Spinal cord (tissue), 10 donors: Measurements from ENCODE around the gene NAE1. TPM values are rescaled to one million over a fixed set of nuclear protein-coding genes. Genes with fewer than 3 reads are reported as not detected.

Experiments used
- DNase-seq, 6 donors: peaks; one replicate each; pipeline versions ENCODE4 v3.0.0 to v3.0.0-alpha.2; 2013 to 2015; ENCODE audit warnings: low spot score in 6 of 6, low read depth in 4 of 6
- H3K27ac ChIP-seq: one replicate; pipeline ENCODE4 v1.5.1; 2013; ENCODE audit warnings: low read depth, low read length, control low read depth
- H3K27me3 ChIP-seq: one replicate; pipeline ENCODE4 v1.6.1; 2013; ENCODE audit warnings: low read length; ENCODE audit not compliant: control insufficient read depth, insufficient read depth
- H3K36me3 ChIP-seq: one replicate; pipeline ENCODE4 v1.6.1; 2013; ENCODE audit warnings: low read length; ENCODE audit not compliant: control insufficient read depth, insufficient read depth
- H3K4me1 ChIP-seq: one replicate; pipeline ENCODE4 v1.6.1; 2013; ENCODE audit warnings: low read length; ENCODE audit not compliant: control insufficient read depth, insufficient read depth
- H3K4me3 ChIP-seq: one replicate; pipeline ENCODE4 v1.5.1; 2013; ENCODE audit warnings: low read depth, low read length, control low read depth
- H3K9me3 ChIP-seq: one replicate; pipeline ENCODE4 v1.6.1; 2013; ENCODE audit warnings: low read length; ENCODE audit not compliant: control insufficient read depth, insufficient read depth
- WGBS: methylation state at CpG from one replicate; pipeline ENCODE4 v1.1.5; 2013; ENCODE audit warnings: missing lambda C conversion rate; ENCODE audit not compliant: insufficient coverage; 5-methylcytosine and 5-hydroxymethylcytosine counted together
- polyA plus RNA-seq, 2 donors: library from polyadenylated mRNA; unstranded; fragments of 120-200 nt; gene quantifications; one replicate each; pipeline ENCODE4 v1.2.1, GENCODE V29; 2013; ENCODE audit not compliant: insufficient read length in 2 of 2
- total RNA-seq, 2 donors: library from RNA; depleted of rRNA in 1 of 2; stranded (reverse); fragments of 120-200 nt in 1 of 2; fragments of >200 nt in 1 of 2; gene quantifications; one replicate each; pipeline versions ENCODE4 v1.2.3 to v1.2.4, GENCODE V29; 2013 to 2014
- donor health status: healthy.

Gene NAE1
- total and polyA plus RNA-seq, 4 donors = 79.4 to 93.5 (median 89.1) TPM

DNA sequence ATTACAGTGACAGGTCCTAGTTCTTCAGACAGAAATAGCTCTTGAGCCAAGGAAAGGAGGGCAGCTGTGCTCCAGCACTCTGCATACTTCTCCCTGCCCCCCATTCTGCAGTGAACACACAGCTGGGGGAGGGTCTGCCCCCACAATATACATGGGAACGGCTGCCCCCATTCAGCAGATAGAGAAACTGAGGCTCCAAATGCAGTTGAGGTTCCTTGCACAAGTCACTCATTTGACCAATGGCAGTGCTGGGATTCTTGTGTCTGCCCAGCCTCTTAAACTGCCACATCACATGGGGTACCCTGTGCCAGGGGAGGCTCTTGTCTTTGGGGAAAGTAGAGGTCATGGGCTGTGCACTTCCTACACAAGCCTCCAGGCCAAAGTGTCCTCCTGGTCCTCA, 38.6 kb upstream of the NAE1 start:
- H3K27ac ChIP-seq = no peak overlapping the region
- 100% methylated on average over 1 of the region's 1 CpG for WGBS
- DNase-seq = no peak
- peaks cover 12% of the 10 kb centered on the region for H3K4me1 ChIP-seq
- no peak overlapping the region for H3K4me3 ChIP-seq
- H3K9me3 ChIP-seq = no peaks in the 10 kb centered on the region
- no peaks in the 10 kb centered on the region for H3K27me3 ChIP-seq
- no peaks in the 10 kb centered on the region for H3K36me3 ChIP-seq

DNA sequence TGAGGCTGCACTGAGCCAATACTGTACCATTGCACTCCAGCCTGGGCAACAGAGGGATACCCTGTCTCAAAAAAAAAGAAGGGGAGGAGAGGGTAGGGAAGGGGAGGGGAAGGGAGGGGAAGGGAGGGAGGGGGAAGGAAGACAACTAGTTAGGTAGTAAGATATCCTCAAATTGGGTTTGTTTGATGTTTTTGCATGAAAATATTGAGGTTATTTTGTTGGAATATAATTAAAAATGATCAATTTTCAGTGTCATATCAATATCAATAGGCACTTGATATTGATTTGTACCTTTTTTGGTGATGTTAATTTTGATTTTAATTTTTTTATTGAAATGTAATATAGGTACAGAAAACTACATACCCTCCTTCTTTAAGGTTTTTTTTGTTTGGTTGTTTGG, 32.9 kb upstream of the NAE1 start:
- H3K27ac ChIP-seq = no peak overlapping the region
- no peak overlapping the region for H3K4me3 ChIP-seq
- no peaks in the 10 kb centered on the region for H3K36me3 ChIP-seq
- H3K27me3 ChIP-seq = no peaks in the 10 kb centered on the region
- H3K4me1 ChIP-seq = peaks cover 14% of the 10 kb centered on the region
- no peaks in the 10 kb centered on the region for H3K9me3 ChIP-seq
- no peak for DNase-seq

DNA sequence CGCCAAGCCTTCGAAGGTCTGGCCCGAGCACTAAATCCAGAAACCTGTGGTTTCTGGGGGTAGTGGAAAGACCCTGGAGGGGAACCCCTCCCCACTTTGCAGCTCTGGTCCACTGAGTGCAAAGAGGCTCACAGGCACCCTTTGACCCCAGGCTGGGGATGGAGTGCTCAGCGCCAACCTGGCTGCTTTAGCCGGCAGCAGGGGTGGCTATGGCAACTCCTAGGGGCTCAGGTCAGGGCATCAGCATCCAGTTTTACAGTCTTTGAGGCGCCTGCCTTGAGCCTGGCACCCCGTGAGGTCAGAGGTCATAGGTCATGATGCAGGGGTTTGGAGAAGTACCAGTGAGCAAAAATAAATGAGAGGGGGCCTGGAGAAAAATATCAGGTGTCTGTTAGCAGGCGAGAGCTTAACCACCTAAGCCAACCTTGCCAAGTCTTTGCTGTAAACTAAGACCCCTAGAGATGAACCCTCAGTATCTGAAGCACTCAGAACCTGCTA, 31.3 kb upstream of the NAE1 start:
- no peaks in the 10 kb centered on the region for H3K9me3 ChIP-seq
- WGBS = 51% methylated on average over 4 of the region's 8 CpGs

DNA sequence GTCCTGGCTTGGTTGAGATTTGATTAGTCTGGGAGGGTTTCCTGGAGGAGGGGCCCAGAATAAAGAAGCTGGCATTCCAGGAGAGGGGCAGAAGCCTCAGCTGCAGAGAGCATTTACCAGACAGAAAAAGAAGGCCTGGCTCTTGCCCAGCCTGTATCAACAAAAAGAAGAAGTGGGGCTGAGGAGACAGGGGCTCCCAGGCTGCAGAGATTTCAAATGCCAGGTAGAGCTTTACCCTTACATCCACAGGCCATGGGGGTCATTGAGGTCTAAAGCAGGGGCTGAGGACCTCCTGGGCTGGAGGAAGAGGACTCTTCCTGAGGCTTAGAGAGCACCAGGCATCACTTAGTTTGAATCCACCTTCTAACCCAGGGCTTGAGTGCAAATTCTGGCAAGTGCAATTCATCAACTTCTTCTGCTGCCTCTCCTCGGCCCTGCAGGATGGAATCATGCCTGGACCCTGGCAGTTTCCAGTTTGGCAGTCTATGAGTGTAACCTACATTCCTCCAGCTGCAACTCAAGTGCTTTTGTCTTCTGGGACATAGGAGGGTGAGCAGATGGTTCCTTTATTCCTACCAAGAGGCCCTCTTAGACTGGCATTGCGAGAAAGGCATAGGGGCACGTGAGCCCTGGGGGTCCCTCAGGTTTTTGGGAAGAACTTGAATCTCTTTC, 28.8 kb upstream of the NAE1 start:
- peaks cover 11% of the 10 kb centered on the region for H3K4me1 ChIP-seq
- no peaks in the 10 kb centered on the region for H3K9me3 ChIP-seq
- no peak overlapping the region for H3K27ac ChIP-seq
- no peaks in the 10 kb centered on the region for H3K27me3 ChIP-seq
- DNase-seq = no peak
- WGBS = 52% methylated on average over 3 of the region's 3 CpGs
- H3K4me3 ChIP-seq = no peak overlapping the region
- no peaks in the 10 kb centered on the region for H3K36me3 ChIP-seq

More for the DNA sequence above, 31.3 kb upstream of the NAE1 start:
- Histone ChIP-seq H3K27ac (no peak overlapping the region), H3K36me3 (no peaks in the 10 kb centered on the region), H3K27me3 (no peaks in the 10 kb centered on the region), H3K4me1 (peaks cover 11% of the 10 kb centered on the region), H3K4me3 (no peak overlapping the region)
- no peak for DNase-seq

DNA sequence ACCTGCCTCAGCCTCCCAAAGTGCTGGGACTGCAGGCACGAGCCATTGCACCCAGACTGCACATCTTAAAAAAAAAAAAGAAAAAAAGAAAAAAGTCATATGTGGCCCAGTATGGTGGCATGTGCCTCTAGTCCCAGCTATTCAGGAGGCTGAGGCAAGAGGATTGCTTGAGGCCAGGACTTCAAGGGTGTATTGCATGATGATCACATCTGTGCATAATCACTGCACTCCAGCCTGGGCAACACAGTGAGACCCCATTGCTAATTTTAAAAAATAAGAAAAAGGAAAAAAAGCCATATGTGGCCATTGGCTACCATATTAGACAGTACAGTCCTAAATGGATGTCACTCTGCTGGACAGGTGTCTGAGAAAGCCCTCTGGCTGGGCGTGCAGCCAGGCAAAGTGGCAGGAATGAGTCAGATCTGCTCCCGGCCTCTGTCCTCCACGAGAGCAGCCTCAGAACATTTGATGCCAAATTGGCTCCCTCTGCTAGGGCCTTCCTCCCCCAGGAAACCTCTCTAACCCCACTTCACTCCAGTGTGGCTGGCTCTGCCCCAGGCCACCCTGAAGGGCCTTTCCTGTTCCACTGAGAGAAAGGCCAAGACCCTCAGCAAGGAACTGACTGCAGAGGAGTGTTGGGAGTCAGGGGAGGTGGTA, 28.1 kb upstream of the NAE1 start:
- H3K27me3 ChIP-seq = no peaks in the 10 kb centered on the region
- no peak overlapping the region for H3K27ac ChIP-seq
- no peak overlapping the region for H3K4me3 ChIP-seq
- 45% methylated on average over 3 of the region's 4 CpGs for WGBS
- peaks cover 11% of the 10 kb centered on the region for H3K4me1 ChIP-seq
- DNase-seq = no peak
- H3K36me3 ChIP-seq = no peaks in the 10 kb centered on the region
- no peaks in the 10 kb centered on the region for H3K9me3 ChIP-seq

DNA sequence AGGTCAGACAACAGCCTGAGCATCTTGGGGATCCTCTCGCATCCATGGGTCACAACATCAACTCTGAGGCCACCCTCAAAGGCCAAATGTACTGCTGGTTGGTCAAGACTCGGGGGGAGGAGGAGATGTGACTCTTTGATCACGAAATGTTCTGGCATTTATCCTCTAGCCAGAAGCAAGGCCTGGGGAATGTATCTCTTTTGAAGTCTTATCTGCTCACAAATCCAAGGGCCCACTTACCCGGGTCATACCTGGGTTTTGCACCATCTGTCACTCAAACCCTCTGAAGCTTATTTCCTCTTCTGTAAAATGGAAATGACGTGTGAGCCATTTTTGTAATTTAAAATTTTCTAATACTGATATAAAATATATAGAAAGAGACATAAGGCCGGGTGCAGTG, 26.7 kb upstream of the NAE1 start:
- no peak overlapping the region for H3K4me3 ChIP-seq
- H3K36me3 ChIP-seq = no peaks in the 10 kb centered on the region
- H3K27me3 ChIP-seq = no peaks in the 10 kb centered on the region
- peaks cover 11% of the 10 kb centered on the region for H3K4me1 ChIP-seq
- 100% methylated on average over 1 of the region's 6 CpGs for WGBS
- no peaks in the 10 kb centered on the region for H3K9me3 ChIP-seq
- DNase-seq = no peak
- H3K27ac ChIP-seq = no peak overlapping the region

DNA sequence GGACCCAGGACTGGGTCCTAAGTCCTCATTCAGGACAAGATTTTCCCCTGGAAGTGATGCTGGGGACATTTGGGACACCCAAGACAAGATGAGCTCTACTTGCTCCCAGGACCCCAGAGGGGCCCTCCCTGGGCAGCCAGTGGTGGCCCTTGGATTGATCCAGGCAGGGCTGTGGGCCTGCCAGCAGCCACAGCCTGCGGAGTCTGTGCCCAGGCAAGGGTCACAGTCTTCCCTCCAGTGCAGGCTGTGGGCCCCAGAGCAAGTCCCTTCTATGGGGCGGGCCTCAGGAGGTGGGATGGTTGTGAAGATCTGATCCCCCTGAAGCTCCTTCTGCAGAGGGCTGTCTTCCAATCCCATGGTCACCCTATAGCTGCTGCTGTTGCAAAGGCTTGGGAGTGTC, 26.0 kb upstream of the NAE1 start:
- Histone ChIP-seq H3K4me1 (peaks cover 11% of the 10 kb centered on the region), H3K27ac (no peak overlapping the region), H3K36me3 (no peaks in the 10 kb centered on the region), H3K27me3 (no peaks in the 10 kb centered on the region), H3K4me3 (no peak overlapping the region), H3K9me3 (no peaks in the 10 kb centered on the region)
- no peak for DNase-seq
- WGBS = 100% methylated on average over 2 of the region's 2 CpGs

DNA sequence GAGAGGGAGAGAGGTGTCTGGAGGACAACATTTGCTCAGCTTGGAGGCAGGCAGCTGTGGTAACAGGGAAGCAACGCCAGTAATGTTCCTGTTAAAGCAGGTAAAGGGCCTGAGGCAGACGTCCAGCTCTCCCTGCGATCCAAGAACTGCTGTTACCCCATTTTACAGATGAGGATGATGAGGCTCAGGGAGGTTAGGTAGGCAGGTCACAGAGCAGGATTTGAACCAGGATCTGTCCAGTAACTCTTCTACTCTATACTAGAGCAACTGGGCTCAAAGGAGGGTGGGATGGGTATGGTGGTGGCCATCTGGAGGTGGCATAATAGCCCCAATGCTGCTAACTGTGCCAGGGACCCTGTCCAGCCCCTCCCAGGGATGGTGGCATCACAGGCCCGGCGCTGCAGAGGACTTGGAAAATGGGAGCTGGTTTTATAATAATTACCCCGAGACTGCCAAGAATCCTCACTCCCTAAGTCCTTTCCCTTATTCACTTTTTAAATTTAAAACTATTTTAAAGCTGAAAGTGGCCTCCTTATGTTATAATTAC, 25.5 kb upstream of the NAE1 start:
- DNase-seq = no peak
- no peaks in the 10 kb centered on the region for H3K36me3 ChIP-seq
- WGBS = 92% methylated on average over 3 of the region's 6 CpGs
- peaks cover 11% of the 10 kb centered on the region for H3K4me1 ChIP-seq
- H3K27ac ChIP-seq = no peak overlapping the region
- no peaks in the 10 kb centered on the region for H3K27me3 ChIP-seq
- H3K4me3 ChIP-seq = no peak overlapping the region
- H3K9me3 ChIP-seq = no peaks in the 10 kb centered on the region

DNA sequence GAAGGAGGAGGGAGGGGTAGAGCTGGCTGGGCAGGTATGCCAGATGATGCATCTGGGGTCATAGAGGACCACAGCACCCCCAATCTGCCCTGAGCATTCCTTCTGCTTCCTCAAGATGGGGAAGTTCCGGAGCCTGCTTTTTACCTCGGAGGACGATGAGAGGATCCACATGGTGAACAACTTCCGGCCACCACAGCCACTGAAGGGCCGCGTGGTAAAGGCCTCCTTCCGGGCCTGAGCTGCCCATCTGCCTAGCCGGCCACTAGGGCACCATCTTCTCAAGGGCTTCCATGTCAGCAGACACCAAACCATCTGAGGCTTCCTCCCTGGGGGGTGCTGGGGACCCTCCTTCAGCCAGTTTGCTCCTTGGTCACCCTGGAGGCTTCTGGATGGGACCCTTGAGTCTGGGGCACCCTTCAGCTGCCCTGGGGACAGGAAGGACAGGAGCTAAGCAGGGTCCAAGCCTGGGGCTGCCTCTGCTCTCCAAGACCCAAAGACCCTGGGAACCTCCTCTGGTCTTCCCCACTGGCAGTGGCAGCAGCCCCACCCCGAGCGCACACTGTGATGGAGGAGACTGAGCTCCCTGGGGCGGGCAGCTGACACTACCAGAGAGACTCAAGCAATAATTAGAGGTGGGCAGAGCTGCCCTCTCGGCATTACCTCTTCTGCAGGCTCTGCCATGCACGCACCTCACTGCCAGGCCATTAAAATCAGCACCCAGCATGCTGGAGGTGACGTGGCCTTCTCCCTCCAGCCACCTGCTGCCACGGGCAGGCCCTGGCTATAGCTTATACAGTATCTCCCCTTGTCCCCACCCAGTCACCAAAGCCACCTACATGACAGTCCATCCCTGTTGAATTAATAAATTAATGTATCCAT, 22.7 kb upstream of the NAE1 start:
- Histone ChIP-seq H3K4me3 (no peak overlapping the region), H3K9me3 (no peaks in the 10 kb centered on the region), H3K27ac (no peak overlapping the region), H3K36me3 (no peaks in the 10 kb centered on the region), H3K4me1 (no peaks in the 10 kb centered on the region), H3K27me3 (no peaks in the 10 kb centered on the region)
- WGBS = 91% methylated on average over 15 of the region's 15 CpGs
- no peak for DNase-seq
